ENCODE data around the gene FBN2.

GRCh38 chr5:128328446-128328845 is 209.6 kb downstream of the FBN2 start:
- TF ChIP-seq EZH2 (IDR thresholded peaks at IDR 0.05) (no peak), POLR2AphosphoS5 (IDR thresholded peaks at IDR 0.05; ENCODE audit: borderline replicate concordance, low read depth, low read length) (no peak)
